Erythroblast (primary cell): ENCODE data around the gene ANK3.

Experiments
- GATA1 ChIP-seq: IDR thresholded peaks from 2 replicates; pipeline ENCODE4 v1.6.1; 2011; ENCODE audit warnings: low read depth, mild to moderate bottlenecking, control low read depth, low read length, moderate library complexity
- POLR2A ChIP-seq: IDR thresholded peaks from 2 replicates; pipeline ENCODE4 v1.6.1; 2011; ENCODE audit warnings: mild to moderate bottlenecking, low read length

DNA sequence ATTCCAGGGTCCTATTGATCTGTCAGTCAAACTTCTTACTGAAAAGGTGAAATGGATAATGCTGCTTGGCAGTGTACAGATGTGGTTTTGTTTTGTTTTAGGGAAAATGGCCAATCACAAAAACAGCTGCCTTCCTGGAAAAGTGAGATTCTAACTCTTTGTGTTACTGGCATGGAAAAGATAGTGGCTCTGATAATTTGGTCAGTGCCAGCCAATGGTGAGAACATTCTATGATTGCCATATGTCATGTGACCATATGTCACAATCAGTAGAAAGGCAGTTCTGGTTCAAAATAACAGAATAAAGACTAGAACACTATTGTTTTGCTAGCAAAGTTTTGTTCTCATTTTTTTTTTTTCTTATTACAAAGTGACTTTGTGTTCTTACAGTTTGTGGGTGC, 344.1 kb downstream of the ANK3 start:
- no peak for TF ChIP-seq POLR2A
- TF ChIP-seq GATA1, result no peak
